Fibroblast of villous mesenchyme (primary cell): Measurements from ENCODE around the gene CDC42EP3. TPM values are rescaled to one million over a fixed set of nuclear protein-coding genes. Genes with fewer than 3 reads are reported as not detected.

ENCODE experiments used
- DNase-seq: peaks from one replicate; pipeline ENCODE4 v3.0.0-alpha.2; 2010; ENCODE audit warnings: low read depth
- H3K4me3 ChIP-seq: 2 replicates; pipeline ENCODE4 v1.5.1; 2011; ENCODE audit warnings: low read depth, mild to moderate bottlenecking, low read length
- CTCF ChIP-seq: IDR thresholded peaks from 2 replicates; pipeline ENCODE4 v1.5.1; 2012; ENCODE audit warnings: low read depth, mild to moderate bottlenecking, low read length; ENCODE audit not compliant: insufficient read depth
- total RNA-seq: library from RNA; depleted of rRNA; stranded (reverse); fragments of >200 nt; gene quantifications from 2 replicates; pipeline ENCODE4 v1.2.3, GENCODE V29; 2012

CDC42EP3 gene
- total RNA-seq, 1 donor = 132 TPM

GRCh38 chr2:37684809-37685208 lies 13.4 kb upstream of the CDC42EP3 start:
- TF ChIP-seq CTCF = no peak
- H3K4me3 ChIP-seq = no peak overlapping the region
- DNase-seq = no peak

GRCh38 chr2:37683921-37684780 lies 12.7 kb upstream of the CDC42EP3 start:
- TF ChIP-seq CTCF = no peak
- H3K4me3 ChIP-seq = no peak overlapping the region
- no peak for DNase-seq

- no peak for TF ChIP-seq CTCF
- H3K4me3 ChIP-seq = no peak overlapping the region
- DNase-seq = peak; percentile 42
Observed at GRCh38 chr2:37683241-37683640, 11.8 kb upstream of the CDC42EP3 start.

GRCh38 chr2:37682473-37682872 lies 11.0 kb upstream of the CDC42EP3 start:
- TF ChIP-seq CTCF = no peak
- H3K4me3 ChIP-seq = no peak overlapping the region

GRCh38 chr2:37681587-37681986 lies 10.1 kb upstream of the CDC42EP3 start:
- TF ChIP-seq CTCF = no peak
- no peak overlapping the region for H3K4me3 ChIP-seq
- no peak for DNase-seq

More at GRCh38 chr2:37682473-37682872, 11.0 kb upstream of the CDC42EP3 start:
- DNase-seq = no peak

- peak; percentile 49 for DNase-seq
- no peak overlapping the region for H3K4me3 ChIP-seq
- TF ChIP-seq CTCF = no peak
Observed at GRCh38 chr2:37679072-37679695, 7.7 kb upstream of the CDC42EP3 start.
